Putamen (tissue), 1 donor: Measurements from ENCODE around the gene KCNK15.

ENCODE experiments used
- DNase-seq: peaks from one replicate; pipeline ENCODE4 v3.0.0-alpha.2; 2016; ENCODE audit warnings: low spot score

The KCNK15 gene

DNA sequence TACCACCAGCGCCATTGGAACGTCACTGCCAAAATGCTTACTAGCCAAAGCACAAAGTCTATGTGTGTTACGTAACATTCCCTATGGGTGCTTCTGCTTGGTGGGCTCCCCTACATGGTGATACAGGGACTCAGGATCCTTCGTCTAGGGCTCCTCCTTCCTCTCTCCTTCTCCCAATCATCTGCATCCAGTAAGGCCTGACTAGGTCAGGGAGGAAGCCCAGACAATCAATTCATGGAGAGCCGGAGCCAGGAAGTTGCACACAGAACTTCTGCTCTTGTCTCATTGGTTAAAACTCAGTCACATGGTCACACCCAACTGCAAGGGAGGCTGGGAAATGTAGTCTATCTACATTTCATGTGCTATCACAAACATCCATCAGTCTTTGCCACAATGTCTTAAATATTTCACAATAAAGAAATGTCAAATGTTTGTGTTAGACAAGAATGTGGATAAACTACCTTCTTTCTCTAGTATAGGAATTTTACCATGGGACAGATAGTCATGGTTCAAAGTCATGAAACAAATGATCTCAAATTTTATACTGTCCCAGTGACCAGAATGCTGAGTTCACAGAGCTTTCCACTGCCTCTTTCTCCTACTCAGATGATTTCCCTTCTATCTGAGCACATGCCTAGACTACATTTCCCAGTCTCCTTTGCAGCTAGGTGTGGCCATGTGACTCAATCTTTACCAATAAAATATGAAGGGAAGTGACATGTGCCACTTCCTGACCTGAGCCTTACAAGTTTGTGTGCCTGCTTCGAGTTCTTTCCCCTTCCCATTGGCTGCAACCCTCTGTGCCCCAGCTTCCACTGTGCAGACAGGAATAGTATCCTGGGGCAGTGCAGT lies 9.3 kb upstream of the KCNK15 start:
- peak; percentile 93 for DNase-seq

DNA sequence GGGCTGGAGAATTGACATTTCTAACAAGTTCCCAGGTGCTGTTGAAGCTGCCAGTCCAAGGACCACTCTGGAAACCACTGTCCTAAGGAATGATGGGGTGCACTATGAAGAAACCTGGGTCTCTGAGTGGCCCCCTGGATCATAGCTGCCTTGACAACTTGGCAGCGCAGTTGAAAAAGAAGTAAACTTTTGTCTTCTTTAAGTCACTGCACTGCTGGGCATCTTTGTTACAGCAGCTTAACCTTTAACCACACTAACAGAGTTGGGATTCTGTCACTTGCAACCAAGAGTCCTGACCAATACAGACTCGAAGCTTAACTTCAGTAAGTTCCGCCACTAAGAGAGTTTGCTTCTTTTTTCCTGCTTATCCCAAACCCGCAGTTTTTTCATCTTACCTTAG lies 8.5 kb upstream of the KCNK15 start:
- DNase-seq: no peak

DNA sequence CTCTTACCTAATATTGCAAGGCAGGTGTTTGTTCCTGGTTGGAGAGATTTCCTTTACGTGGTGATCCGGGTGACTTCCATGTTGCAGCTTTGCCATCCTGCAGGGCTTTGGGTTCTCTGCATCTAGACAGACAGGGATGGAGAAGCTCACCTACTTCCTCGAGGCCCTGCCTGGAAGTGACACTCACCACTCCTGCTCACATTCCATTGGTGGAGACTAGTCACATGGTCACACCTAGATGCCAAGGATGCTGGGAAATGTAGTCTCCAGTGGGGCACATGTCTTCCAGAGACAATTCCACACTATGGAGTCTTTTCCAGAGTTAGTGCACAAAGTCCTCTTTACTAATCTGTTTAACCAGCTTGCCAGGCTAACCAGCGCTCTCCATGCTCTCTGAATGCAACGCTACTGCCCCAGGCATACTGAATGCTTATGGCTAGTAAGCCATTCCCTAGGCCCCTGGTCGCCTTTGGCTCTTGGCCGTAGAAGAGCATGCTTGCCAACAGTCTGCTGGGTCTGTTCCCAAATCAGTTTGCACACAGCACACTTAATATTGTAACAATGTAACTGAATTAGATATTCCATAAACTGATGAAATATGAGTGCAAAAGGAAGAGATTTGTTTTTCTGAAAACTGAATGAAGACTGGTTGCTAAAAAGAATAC lies 6.7 kb upstream of the KCNK15 start:
- DNase-seq: peak; percentile 89

DNA sequence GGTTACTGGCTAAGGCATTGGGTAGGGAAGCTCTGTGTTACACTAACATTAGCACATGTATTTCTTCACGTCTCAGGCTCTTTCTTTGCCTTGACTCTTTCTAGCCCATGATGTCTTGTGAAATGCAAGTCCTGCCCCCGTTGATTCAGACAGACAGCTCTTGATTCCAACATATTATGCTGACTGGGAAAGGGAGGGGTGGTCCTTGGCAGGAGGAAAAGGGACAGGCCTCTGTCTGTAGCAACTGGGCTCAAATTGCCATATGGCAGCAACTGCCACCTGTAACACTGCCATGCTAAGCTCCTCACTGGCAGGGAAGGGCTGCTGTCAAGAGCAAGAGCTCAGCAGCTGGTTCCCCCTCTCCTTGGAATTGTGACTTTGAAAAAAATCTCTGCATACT lies 5.7 kb upstream of the KCNK15 start:
- no peak for DNase-seq

DNA sequence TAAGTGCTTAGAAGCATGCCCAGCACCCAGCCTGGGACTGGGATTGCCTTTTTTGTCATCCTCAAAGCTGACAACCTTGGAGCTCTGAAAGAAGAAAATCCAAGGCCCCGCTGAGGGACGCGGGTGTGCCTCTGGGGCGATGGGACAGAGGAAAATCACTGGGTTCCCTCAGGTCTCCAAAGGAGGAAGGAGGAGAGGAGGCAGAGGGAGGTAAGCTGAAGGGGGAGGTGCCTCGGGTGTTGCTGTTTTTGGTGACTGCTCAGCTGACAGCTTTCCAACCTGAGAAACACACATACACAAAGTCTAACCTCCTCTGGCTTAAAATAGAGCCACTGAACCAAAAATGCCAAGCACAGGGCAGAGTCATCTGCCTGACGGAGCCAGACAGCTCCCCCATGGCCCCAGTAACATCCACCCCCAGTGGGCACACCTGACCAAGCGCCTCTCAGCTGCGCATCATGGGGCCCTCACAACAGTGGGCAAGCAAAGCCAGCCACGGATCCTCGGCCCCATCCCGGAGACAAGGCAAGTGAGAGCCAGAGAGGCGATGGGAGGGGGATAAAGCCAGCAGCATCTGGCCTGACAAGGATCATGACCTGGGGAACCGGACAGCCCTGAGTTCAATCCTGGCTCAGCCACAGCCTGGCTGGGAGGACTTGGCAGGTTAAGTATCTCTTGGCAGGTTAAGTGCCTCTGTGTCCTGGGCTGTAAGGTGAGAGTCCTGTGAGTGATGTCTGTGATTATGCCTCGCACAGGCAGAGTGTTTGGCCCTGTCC lies 3.2 kb upstream of the KCNK15 start:
- no peak for DNase-seq

DNA sequence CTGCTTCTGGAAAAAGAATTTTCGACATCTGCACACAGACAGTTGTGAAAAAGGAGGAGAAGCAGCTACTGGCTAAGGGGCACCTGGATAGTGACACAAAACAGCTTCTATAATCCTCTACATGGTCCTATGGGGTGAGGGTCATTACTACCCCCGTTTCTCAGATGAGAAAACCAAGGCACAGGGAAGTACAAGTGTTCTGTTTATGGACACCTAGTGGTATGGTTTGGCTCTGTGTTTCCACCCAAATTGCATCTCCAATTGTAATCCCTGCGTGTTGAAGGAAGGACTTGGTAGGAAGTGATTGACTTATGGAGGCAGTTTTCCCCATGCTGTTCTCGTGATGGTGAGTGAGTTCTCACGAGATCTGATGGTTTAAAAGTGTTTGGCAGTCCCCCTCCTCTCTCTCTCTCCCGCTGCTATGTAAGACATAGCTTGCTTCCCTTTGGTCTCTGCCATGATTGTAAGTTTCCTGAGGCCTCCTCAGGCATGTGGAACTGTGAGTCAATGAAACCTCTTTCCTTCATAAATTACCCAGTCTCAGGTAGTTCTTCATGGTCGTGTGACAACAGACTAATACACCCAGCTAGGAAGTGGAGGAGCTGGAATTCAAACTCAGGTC lies 2.5 kb upstream of the KCNK15 start:
- no peak for DNase-seq

DNA sequence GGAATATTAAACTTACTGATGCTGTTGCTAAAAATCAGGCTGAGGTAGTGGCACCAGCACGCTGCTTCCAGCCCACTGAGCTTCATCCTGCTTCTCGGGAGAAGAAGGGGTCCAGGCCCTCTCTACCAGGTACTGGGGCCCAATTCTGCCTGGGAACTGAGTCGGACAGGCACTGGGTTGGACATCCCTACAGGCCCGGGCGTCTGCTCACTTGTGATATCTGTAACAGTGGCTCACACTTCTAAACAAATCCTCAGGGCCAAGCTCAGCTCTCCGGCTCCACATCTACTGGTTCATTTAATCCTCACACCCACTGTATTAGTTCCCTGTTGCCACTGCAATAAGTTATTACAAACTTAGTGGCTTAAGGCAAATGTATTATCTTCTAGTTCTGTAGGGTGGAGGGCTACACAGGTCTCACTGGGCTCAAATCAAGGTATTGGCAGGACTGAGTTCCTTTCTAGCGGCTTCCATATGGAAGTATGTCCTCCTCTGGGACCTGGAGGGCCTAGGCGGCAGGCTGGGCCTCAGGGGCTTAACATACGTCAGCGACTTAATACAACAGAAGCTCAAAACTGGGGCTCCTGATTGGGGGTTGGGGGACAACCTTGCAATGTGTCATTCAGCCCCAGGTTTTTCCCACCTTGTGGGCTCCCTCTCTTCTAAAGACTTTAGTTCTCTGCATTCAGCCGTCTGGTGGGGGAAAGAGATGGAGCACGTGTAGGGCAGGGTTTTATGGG lies 1.6 kb upstream of the KCNK15 start:
- no peak for DNase-seq

DNA sequence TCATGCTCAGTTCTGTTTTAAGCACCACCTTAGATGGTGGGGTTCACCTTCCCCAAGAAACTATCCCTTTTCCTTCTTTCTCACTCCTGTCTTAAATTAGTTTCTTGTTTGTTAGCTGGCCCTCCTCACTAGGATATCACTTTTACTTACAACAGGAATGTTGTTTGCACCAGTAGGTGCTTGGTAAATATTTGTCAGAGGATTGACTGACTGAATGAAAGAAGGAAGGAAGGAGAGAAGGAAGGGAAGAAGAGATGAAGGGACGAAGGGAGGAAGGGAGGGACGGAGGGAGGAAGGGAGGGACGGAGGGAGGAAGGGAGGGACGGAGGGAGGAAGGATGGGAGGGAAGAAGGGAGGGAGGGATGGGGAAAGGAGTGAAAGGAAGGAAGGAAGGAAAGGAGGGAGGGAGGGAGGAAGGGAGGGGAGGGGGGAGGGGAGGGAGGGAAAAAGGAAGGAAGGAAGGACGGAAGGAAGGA lies 505 bp upstream of the KCNK15 start:
- no peak for DNase-seq

DNA sequence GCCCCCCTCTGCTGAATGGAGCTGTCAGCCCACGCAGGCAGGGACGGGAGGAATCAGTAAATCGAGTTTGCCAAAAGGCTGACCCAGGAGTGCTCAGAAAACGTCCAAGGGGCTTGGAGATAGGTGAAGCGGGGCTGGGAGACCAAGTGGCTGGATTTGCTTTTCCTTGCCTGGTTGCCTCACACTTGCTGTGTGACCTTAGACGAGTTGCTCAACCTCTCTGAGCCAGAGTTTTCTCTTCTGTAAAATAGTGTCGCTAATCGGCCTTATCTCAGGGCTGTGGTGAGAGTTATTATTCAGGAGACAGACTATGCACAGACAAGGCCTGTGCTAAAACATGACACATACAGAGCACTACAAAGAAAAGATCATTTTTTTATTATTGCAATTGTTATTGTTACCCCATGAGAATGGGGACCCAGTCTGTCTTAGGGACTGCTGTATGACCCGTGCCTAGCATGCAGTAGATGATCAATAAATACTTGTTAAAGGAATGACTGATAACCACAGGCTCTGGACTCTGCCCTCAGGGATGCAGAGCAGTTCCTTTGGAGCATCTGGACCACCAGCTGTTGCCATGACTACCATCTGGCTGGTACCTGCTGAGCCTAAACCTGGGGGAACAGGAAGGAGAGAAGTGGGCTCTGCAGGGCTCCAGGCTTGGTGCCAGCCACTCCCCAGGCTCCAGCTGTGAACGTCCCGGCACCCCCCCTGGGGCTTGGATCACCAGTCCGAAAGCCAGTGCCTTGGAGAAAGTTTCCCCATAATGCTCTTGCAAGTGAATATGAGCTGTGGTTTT lies 901 bp downstream of the KCNK15 start:
- no peak for DNase-seq

DNA sequence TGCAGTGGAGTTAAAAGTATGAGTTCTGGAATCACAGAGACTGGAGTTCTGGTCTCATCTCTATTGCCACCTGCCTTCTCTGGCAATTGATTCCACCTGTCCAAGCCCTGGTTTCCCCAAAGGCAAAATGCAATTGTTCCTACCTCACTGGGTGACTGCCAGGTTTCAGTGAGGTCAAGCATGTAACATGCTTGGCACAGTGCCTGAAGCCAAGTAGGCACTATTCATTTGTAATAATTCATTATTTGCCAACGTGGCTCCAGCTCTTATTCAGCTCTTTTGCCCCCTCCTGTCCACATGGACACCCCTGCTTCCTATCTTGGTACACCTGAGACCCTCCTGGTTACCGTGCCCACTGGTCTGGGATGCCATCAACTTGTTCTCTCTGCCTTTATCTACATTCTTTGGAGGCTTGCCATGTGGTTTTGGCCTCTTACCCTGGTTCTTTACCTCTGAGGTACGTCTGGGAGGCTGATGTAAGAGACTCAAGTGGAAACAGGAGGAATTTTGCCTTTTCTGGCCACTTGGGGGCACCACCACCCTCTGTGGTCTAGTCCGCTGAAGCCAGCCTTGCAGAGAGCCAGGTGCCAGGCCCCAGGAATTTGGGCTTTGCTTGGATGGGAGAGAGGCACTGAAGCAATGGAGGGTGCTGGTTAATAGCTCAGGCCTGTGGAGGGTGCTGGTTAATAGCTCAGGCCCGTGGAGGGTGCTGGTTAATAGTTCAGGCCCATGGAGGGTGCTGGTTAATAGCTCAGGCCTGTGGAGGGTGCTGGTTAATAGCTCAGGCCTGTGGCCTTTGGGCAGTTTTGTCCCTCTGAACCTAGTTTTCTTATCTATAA lies 1.7 kb downstream of the KCNK15 start:
- DNase-seq: peak; percentile 73

DNA sequence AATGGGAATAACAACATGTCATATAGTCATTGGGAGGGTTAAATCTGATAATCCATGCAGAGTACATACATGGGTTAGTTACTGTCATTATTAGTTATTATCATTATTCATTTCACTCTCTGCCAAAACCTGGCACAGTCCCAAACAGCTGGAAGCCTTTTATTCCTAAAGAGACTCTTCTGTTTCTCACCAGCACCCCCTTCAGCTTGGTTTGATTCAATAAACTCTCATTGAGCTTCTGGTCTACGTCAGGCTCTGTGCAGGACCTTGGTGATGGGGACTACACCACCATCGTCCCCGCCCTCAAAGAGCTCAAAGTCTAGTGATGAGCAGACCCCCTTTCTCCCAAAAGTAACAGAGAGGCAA lies 2.3 kb downstream of the KCNK15 start:
- DNase-seq: no peak

DNA sequence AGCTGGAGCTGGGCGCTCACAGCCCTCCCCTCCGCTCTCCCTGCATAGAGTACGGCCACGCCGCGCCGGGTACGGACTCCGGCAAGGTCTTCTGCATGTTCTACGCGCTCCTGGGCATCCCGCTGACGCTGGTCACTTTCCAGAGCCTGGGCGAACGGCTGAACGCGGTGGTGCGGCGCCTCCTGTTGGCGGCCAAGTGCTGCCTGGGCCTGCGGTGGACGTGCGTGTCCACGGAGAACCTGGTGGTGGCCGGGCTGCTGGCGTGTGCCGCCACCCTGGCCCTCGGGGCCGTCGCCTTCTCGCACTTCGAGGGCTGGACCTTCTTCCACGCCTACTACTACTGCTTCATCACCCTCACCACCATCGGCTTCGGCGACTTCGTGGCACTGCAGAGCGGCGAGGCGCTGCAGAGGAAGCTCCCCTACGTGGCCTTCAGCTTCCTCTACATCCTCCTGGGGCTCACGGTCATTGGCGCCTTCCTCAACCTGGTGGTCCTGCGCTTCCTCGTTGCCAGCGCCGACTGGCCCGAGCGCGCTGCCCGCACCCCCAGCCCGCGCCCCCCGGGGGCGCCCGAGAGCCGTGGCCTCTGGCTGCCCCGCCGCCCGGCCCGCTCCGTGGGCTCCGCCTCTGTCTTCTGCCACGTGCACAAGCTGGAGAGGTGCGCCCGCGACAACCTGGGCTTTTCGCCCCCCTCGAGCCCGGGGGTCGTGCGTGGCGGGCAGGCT lies 4.6 kb downstream of the KCNK15 start:
- no peak for DNase-seq

DNA sequence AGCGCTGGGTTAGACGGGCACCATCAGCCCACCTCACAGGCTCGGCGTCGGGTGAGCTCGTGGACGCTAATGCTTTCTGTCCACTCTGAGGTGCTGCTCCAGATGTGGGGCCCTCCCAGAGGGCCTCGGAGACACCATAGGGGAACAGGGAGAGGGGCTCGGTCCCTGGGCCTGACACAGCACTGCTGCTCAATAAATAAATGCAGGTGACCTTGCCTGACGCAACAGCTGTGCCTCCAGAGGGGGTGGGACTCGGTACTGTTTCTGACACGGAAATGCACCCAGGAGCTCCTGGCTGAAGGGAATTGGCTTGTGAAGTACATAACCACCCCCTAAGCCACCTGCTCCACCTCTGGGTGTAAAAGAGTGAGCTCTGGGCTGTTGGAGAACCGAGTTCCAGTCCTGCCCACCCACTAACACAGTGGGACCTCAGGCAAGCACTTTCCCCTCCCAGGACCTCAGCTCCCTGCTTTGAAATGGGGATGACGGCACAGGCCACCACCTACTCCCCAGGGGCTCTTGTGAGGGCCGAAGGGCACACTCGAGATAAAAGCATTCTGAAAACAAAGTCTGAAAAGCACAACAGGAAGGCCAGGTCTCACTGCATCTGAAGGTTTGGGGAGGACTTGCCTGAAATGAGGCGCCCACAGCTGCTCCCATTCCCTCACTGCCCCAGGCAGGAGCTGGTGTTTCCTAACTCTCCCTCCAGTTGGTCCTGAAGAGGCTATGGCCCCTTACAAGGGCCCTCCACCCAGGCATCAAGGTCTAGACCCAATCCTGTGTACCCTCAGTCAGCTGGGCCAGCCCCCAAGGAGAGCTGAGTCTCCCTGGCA lies 6.7 kb downstream of the KCNK15 start:
- DNase-seq: no peak

DNA sequence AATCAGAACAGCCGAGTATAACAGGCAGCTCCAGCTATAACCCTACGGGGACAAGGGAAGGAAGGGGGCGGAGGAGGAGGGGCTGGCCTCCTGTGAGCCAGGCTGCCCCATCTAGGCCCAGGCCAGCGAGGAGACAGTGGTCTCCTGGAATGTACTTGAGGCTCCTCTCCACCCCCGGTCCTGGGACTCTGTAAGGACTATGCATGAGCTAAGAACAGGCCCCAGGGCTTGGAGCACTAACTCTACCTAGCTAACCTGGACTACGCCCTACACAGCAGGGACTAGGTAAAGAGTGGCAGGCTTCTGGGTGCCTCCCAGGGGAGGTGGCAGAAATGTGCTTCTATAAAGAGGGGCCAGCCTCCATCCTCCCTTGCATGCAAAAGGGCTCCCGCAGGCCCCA lies 8.9 kb downstream of the KCNK15 start:
- no peak for DNase-seq

DNA sequence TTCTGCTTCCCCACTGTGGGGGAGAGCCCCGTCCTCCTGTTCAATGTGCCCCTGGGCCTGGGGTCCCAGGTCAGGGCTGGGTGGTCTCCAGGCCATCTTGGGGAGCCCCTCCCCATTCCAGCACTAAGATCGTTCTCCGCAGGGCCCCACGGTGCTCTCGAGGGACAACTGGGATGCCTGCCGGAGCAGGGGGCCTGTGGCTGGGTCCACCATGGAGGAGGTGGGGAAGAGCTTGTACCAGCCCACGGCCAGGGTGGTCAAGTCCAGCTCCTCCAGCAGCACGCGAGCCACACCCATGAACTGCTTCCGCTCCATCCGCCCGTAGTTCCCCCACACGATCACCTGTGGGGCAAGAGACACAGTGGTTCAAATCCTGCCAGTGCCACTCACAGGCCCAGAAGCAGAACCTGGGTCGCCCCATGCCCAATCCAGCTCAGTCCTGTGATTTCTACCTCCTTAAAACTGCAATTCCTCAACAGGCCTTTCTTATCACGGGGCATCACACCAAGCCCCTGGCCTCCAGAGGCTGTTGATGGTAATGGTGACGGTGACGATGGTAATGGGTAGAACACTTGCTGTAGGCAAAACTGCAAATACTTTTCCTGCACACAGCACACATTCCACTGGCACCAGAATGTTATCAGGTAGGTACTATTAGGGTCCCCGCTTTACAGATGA lies 10.5 kb downstream of the KCNK15 start:
- DNase-seq: no peak

DNA sequence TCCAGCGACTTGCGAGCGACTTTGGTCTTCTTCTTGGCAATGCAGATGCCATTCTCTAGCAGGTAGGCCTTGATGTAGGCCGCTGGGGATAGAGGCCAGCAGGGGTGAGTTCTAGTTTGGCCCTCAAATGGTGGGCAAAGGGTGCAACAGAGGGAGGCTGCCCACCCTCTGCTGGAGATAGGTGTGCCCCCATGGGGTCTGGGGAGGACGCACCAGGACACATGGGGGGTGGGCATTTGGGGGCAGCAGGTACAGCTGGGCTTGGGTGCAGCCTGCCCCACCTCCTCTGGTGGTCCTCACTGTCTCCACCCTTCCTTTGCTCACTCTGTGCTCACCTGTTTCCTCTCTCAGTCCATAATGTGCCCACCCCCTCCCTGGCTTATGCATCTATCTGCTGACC lies 11.3 kb downstream of the KCNK15 start:
- no peak for DNase-seq

DNA sequence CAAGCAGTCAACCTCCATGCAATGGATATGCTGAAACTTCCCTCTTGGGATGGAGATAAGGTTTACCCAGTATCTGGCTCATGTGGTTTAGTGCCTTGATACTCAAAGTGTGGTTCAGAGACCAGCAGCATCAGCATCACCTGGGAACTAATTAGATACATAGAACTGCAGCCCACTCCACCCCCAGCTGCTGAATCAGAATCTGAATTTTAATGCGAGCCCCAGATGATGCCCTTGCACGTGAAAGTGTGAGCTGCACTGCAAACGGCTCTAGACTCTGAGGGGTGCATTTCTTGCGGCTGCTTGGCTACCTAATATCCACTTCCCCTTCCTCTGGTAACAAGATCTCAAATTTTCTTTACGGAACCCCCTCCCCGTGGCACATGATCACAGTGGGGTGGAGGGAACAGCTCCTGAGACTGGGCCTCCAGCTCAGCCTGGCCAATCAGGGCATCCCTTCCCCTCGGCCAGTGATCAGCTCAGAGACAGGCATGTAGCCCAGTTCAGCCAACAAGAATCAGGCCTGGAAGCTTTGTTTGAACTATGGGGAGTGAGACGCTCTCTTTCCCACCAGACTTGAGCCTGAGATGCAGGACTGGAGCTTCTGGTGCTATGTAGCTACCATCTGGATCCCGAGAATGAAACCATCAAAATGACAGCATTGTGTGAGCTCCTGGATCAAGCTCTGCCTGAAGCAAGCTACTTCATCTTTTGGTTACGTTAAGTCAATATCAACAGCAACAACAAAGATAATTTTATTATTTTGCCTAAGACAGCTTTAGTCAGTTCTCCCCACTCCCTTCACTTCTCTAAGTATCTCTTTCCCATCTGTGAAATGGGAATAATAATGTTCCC lies 12.8 kb downstream of the KCNK15 start:
- peak; percentile 71 for DNase-seq
